DOHH2 (cell line): Measurements from ENCODE around the gene RHO.
"Not testable (repeated sequence)": the region's sequence is repeated elsewhere in the genome, so short reads cannot be mapped to it uniquely, and the experiment has no call there.

Experiments used
- H3F3A ChIP-seq: fragments of 200-600 bp; sonication (generic), shearing (Covaris generic); 2 replicates; pipeline ENCODE4 v1.6.0; 2016; ENCODE audit warnings: antibody characterized with exemption, mild to moderate bottlenecking; ENCODE audit not compliant: control insufficient read depth, insufficient read depth
- H3K27ac ChIP-seq: fragments of 200-600 bp; sonication (generic); 2 replicates; pipeline ENCODE4 v1.5.1; 2014; ENCODE audit warnings: low read depth, mild to moderate bottlenecking, low read length, moderate library complexity
- H3K27me3 ChIP-seq: fragments of 200-600 bp; sonication (generic); 2 replicates; pipeline ENCODE4 v1.6.1; 2014; ENCODE audit warnings: mild to moderate bottlenecking, low read length, mixed read lengths; ENCODE audit not compliant: control insufficient read depth
- H3K36me3 ChIP-seq: fragments of 200-600 bp; sonication (generic); 2 replicates; pipeline ENCODE4 v1.6.1; 2014; ENCODE audit warnings: mild to moderate bottlenecking, low read length, moderate library complexity, mixed read lengths; ENCODE audit not compliant: control insufficient read depth
- H3K4me1 ChIP-seq: fragments of 200-600 bp; sonication (generic); 2 replicates; pipeline ENCODE4 v1.6.1; 2014; ENCODE audit warnings: mild to moderate bottlenecking, low read length, mixed read lengths; ENCODE audit not compliant: control insufficient read depth
- H3K4me2 ChIP-seq: fragments of 200-600 bp; sonication (generic); 2 replicates; pipeline ENCODE4 v1.6.0; 2014; ENCODE audit warnings: mild to moderate bottlenecking, low read length, moderate library complexity
- H3K4me3 ChIP-seq: fragments of 200-600 bp; sonication (generic); 2 replicates; pipeline ENCODE4 v1.5.1; 2014; ENCODE audit warnings: mild to moderate bottlenecking, low read length, mixed read lengths
- H3K79me2 ChIP-seq: fragments of 200-600 bp; sonication (generic); 2 replicates; pipeline ENCODE4 v1.6.1; 2014; ENCODE audit warnings: mild to moderate bottlenecking, low read length, mixed read lengths; ENCODE audit not compliant: control insufficient read depth
- H3K9me2 ChIP-seq: fragments of 200-600 bp; sonication (generic); replicated peaks from 2 replicates; pipeline ENCODE4 v1.6.1; 2014; ENCODE audit warnings: mild to moderate bottlenecking, low read length, mixed read lengths; ENCODE audit not compliant: control insufficient read depth
- H3K9me3 ChIP-seq: fragments of 200-600 bp; sonication (generic); 2 replicates; pipeline ENCODE4 v1.6.1; 2014; ENCODE audit warnings: antibody characterized with exemption, low read length, mixed read lengths; ENCODE audit not compliant: control insufficient read depth, insufficient read depth
- H4K20me1 ChIP-seq: fragments of 200-600 bp; sonication (generic); 2 replicates; pipeline ENCODE4 v1.6.0; 2014; ENCODE audit warnings: low read depth, mild to moderate bottlenecking, antibody characterized with exemption, low read length, moderate library complexity; ENCODE audit not compliant: control insufficient read depth, insufficient read depth
- CTCF ChIP-seq: fragments of 200-600 bp; sonication (generic); IDR thresholded peaks from one replicate; pipeline ENCODE4 v1.5.1; 2014; ENCODE audit warnings: antibody characterized with exemption, mild to moderate bottlenecking, low read depth, low read length; ENCODE audit not compliant: poor library complexity, severe bottlenecking
- EZH2phosphoT487 ChIP-seq: fragments of 200-600 bp; sonication (generic); IDR thresholded peaks from 2 replicates; pipeline ENCODE4 v1.6.1; 2017; ENCODE audit warnings: borderline replicate concordance, mild to moderate bottlenecking, antibody characterized with exemption, low read length, moderate library complexity, mixed read lengths

Gene RHO

GRCh38 chr3:129515821-129516432, 12.5 kb upstream of the RHO start:
- H3K4me2 ChIP-seq, H3F3A ChIP-seq, H3K4me1 ChIP-seq, H3K27ac ChIP-seq, H3K9me2 ChIP-seq, H4K20me1 ChIP-seq, H3K27me3 ChIP-seq, H3K79me2 ChIP-seq, H3K36me3 ChIP-seq, H3K4me3 ChIP-seq, H3K9me3 ChIP-seq: not testable (repeated sequence)

DNA sequence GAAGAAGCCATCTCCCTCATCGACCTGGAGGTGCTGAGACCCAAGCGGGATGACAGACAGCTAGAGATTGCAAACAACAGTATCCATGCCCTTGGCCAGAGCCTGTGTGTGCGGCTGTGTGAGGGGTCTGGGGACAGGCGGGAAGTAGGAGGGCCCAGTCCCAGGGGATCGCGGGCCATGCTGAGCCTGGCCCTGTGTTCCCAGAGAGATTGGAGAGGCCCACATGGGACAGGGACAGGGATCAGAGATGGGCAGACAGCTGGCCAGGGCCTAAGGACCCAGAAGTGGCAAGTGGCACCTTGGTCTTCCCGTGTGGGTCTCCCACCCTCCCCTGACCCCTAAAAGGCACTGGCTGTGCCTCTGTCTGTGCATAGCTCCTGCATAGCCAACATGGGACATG, 10.9 kb upstream of the RHO start:
- Histone ChIP-seq H3K4me3 (no peak overlapping the region), H3K4me2 (no peak overlapping the region), H3K9me2 (no peaks in the 10 kb centered on the region), H3K79me2 (no peaks in the 10 kb centered on the region), H3K9me3 (no peaks in the 10 kb centered on the region), H4K20me1 (no peaks in the 10 kb centered on the region), H3K4me1 (no peaks in the 10 kb centered on the region), H3K27me3 (no peaks in the 10 kb centered on the region), H3F3A (no peaks in the 10 kb centered on the region), H3K27ac (no peak overlapping the region), H3K36me3 (no peaks in the 10 kb centered on the region)
- TF ChIP-seq CTCF = no peak
- TF ChIP-seq EZH2phosphoT487 = no peak

DNA sequence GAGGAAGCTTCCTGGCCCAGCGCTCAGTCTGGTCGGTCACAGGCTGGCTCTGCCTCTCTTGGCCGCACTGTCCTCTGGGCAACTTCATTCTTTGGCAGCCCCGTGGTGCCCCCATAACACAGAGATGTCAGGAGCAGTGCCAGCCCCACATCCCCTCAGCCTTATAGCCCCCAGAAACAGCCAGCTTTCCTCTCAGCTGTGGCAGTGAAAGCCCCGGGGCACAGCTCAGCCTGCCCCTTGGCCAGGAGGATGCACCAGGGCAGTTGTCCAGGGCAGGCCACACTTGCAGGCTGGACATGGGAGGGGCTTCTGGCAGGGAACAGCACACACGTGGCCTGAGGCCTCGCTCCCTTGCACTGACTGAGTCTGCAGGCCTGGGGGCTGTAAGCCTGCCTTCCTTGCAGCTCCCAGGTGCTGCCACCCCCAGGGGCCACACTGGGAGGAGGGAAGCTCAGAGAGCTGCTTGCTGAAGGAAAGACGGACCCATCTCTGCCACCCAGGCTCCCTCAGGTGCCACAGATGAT, 10.3 kb upstream of the RHO start:
- H3K9me3 ChIP-seq = no peaks in the 10 kb centered on the region
- TF ChIP-seq EZH2phosphoT487 (no peak), CTCF (no peak)
- no peak overlapping the region for H3K27ac ChIP-seq
- H3K79me2 ChIP-seq = no peaks in the 10 kb centered on the region
- no peaks in the 10 kb centered on the region for H3F3A ChIP-seq
- no peak overlapping the region for H3K4me2 ChIP-seq
- H3K36me3 ChIP-seq = no peaks in the 10 kb centered on the region
- H3K4me1 ChIP-seq = no peaks in the 10 kb centered on the region
- H4K20me1 ChIP-seq = no peaks in the 10 kb centered on the region
- no peaks in the 10 kb centered on the region for H3K27me3 ChIP-seq
- H3K9me2 ChIP-seq = no peaks in the 10 kb centered on the region
- no peak overlapping the region for H3K4me3 ChIP-seq

DNA sequence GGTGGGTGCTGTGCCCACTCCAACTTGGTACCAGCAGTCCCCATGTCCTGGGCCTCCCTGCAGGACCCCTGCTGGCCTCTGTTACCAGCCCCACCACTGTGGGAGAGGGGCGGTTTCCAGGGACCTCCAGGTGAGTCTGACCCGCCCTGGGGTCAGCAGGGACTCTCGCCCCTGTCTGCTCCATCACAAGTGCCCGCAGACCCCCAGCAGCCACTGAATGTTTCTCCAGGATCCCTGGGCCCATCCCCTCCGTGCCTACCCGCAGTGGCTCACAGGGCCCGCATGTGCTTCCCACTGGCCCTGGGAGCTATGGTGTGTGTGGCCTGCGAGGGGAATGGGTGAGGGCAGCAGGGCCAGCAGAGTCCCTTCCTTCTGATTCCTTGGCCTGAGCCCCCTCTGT, 9.9 kb upstream of the RHO start:
- no peaks in the 10 kb centered on the region for H3K27me3 ChIP-seq
- H3K79me2 ChIP-seq = no peaks in the 10 kb centered on the region
- H3K4me3 ChIP-seq = no peak overlapping the region
- no peaks in the 10 kb centered on the region for H3K9me2 ChIP-seq
- no peaks in the 10 kb centered on the region for H4K20me1 ChIP-seq
- no peaks in the 10 kb centered on the region for H3F3A ChIP-seq
- H3K4me2 ChIP-seq = no peak overlapping the region
- H3K36me3 ChIP-seq = no peaks in the 10 kb centered on the region
- H3K4me1 ChIP-seq = no peaks in the 10 kb centered on the region
- no peak overlapping the region for H3K27ac ChIP-seq
- H3K9me3 ChIP-seq = no peaks in the 10 kb centered on the region
- TF ChIP-seq EZH2phosphoT487 (no peak), CTCF (no peak)
